NCI-H1417 treated with DMSO at 0.1 percent for 48 hours (cell line): Measurements from ENCODE around the gene MAP3K9.

ENCODE experiments used
- DNase-seq: peaks from one replicate; lab custom pipeline; 2025; lab: John Stamatoyannopoulos, UW

MAP3K9 gene

GRCh38 chr14:70698288-70698687 is 111.0 kb downstream of the MAP3K9 start:
- DNase-seq, result no peak

DNA sequence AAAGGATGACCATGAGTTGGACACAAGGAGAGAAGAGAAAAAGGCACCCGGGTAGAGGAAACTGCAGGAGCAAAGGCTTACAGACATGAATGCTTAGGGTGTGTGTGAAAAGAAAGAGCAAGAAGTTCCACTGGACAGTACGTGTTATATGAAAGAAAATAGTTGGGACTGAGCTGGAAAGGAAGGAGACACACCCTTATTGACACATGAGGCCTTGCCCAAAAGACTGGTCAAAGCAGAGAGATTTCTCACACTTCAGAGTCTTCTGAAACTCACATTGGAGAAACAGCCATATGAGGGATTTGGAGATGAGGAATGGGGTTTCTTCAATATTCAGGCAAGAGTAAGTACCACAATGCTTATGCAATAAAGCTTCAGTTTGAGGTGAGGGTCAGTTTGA is 111.6 kb downstream of the MAP3K9 start:
- no peak for DNase-seq

- DNase-seq, result no peak
Observed at GRCh38 chr14:70696026-70696425, 113.3 kb downstream of the MAP3K9 start.

DNA sequence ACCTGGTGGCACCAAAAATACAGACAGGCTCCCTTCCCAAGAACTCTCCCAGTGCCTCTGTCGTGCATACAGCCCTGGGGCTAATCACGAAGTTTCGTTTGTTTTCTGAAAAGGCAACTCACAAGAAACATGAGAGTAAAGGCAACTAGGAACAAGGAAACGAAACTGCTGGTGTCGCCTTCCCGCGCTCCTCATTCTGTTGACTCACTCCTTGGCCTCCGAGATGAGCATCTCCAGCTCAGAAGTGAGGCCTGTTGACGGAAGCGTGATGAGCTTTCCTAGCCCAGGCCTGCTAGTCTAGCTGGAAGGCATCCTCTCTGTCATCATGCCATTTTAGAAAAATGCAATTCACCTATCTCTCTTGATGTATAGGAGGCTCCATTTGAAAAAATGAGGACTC is 117.1 kb downstream of the MAP3K9 start:
- no peak for DNase-seq

DNA sequence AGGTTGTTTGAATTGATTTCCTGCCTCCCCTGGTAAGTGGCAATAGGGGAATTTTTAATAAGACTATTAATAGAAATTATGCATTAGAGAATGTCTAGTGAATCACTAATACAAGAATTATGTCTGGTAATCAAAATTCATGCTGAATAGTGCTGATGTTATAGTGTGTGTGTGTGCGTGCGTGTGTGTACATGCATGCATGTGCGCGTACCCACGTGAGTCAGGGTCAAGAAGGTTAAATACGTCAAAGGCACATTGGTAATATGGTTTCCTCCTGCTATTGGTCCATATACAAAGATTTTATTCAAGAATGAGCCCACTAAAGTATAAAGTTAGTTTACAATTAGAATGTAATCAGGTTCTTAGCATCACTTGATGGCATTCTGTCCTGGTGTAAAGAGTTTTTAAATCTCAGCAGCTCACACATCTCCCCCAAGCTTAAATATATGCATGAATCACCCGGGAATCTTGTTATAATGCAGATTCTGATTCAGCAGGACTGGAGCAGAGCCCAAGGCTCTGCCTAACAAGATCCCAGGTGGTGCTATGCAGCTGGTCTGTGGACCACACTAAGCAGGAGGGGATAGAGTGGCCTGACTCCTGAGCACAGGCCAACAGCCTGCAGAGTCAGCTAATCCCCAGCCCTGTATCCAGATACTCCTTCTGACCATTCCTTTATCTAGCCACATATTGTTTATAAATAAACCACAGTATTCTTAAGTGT is 123.7 kb downstream of the MAP3K9 start:
- DNase-seq, result no peak

GRCh38 chr14:70683983-70684382 is 125.3 kb downstream of the MAP3K9 start:
- no peak for DNase-seq

DNA sequence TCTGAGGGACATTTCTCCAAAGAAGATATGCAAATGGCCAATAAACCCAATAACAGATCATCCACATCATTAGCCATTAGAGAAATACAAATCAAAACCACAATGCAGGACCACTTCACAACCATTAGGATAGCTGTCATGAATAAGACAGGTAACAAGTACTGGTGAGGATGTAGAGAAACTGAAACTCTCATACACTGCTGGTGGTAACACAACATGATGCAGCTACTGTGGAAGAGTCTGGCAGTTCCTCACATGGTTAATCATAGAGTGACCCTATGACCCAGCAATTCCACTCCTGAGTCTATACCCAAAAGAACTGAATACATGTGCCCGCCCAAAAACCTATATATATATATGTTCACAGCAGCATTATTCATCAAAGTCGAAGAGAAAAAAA is 128.6 kb downstream of the MAP3K9 start:
- DNase-seq, result no peak

GRCh38 chr14:70677341-70677740 is 132.0 kb downstream of the MAP3K9 start:
- no peak for DNase-seq
